Breast epithelium (tissue), 3 donors: ENCODE measurements around the gene STEAP3.

Experiments used
- POLR2AphosphoS5 ChIP-seq, 3 donors: sonication (generic); formaldehyde crosslinking; IDR thresholded peaks; one replicate each; pipeline ENCODE4 v1.6.1; 2017; ENCODE audit warnings: antibody characterized with exemption in 3 of 3
- TF ChIP-seq, protein P1 (sequence below), 3 donors: fragments of 450-650 bp; IDR thresholded peaks; one replicate each; pipeline ENCODE4 v1.5.1; 2016 to 2017; ENCODE audit warnings: antibody characterized with exemption in 3 of 3, mild to moderate bottlenecking in 3 of 3, moderate library complexity in 3 of 3

GRCh38 chr2:119291588-119292167 lies 68.0 kb downstream of the STEAP3 start:
- TF ChIP-seq, protein P1, sequence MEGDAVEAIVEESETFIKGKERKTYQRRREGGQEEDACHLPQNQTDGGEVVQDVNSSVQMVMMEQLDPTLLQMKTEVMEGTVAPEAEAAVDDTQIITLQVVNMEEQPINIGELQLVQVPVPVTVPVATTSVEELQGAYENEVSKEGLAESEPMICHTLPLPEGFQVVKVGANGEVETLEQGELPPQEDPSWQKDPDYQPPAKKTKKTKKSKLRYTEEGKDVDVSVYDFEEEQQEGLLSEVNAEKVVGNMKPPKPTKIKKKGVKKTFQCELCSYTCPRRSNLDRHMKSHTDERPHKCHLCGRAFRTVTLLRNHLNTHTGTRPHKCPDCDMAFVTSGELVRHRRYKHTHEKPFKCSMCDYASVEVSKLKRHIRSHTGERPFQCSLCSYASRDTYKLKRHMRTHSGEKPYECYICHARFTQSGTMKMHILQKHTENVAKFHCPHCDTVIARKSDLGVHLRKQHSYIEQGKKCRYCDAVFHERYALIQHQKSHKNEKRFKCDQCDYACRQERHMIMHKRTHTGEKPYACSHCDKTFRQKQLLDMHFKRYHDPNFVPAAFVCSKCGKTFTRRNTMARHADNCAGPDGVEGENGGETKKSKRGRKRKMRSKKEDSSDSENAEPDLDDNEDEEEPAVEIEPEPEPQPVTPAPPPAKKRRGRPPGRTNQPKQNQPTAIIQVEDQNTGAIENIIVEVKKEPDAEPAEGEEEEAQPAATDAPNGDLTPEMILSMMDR (IDR thresholded peaks at IDR 0.05): no peak
- TF ChIP-seq POLR2AphosphoS5 (IDR thresholded peaks at IDR 0.05): no peak
